ENCODE results near the gene CES5A.
"Not testable (repeated sequence)": the region's sequence is repeated elsewhere in the genome, so short reads cannot be mapped to it uniquely, and the experiment has no call there.

Gene CES5A

GRCh38 chr16:55872130-55872529, 3.0 kb downstream of the CES5A start:
- no peak overlapping the region for H3K4me3 ChIP-seq (ENCODE audit: low read depth, low read length)
- no peak for DNase-seq (ENCODE audit: low read depth)
- TF ChIP-seq POLR2A (IDR thresholded peaks at IDR 0.05; ENCODE audit: extremely low read depth, insufficient read length) (no peak), MAX (IDR thresholded peaks at IDR 0.05; ENCODE audit: low read depth, low read length) (no peak), MYC (IDR thresholded peaks at IDR 0.05; ENCODE audit: low read depth, low read length) (no peak), CTCF (IDR thresholded peaks at IDR 0.05; ENCODE audit: low read depth, low read length) (no peak)

- TF ChIP-seq CTCF (IDR thresholded peaks at IDR 0.05; ENCODE audit: low read depth, low read length) (no peak), MAX (IDR thresholded peaks at IDR 0.05; ENCODE audit: low read depth, low read length) (no peak), MYC (IDR thresholded peaks at IDR 0.05; ENCODE audit: low read depth, low read length) (no peak), POLR2A (IDR thresholded peaks at IDR 0.05; ENCODE audit: extremely low read depth, insufficient read length) (no peak)
- no peak for DNase-seq (ENCODE audit: low read depth)
- H3K4me3 ChIP-seq (ENCODE audit: low read depth, low read length) = no peak overlapping the region
Observed at GRCh38 chr16:55871411-55872038, 3.6 kb downstream of the CES5A start.

- DNase-seq (ENCODE audit: low read depth) = no peak
- TF ChIP-seq MYC (IDR thresholded peaks at IDR 0.05; ENCODE audit: low read depth, low read length) (no peak), POLR2A (IDR thresholded peaks at IDR 0.05; ENCODE audit: extremely low read depth, insufficient read length) (no peak), MAX (IDR thresholded peaks at IDR 0.05; ENCODE audit: low read depth, low read length) (no peak), CTCF (IDR thresholded peaks at IDR 0.05; ENCODE audit: low read depth, low read length) (no peak)
- no peak overlapping the region for H3K4me3 ChIP-seq (ENCODE audit: low read depth, low read length)
Observed at GRCh38 chr16:55868980-55869379, 6.2 kb downstream of the CES5A start.

GRCh38 chr16:55868137-55868536, 7.0 kb downstream of the CES5A start:
- TF ChIP-seq MAX (IDR thresholded peaks at IDR 0.05; ENCODE audit: low read depth, low read length) (no peak), MYC (IDR thresholded peaks at IDR 0.05; ENCODE audit: low read depth, low read length) (no peak), POLR2A (IDR thresholded peaks at IDR 0.05; ENCODE audit: extremely low read depth, insufficient read length) (no peak), CTCF (IDR thresholded peaks at IDR 0.05; ENCODE audit: low read depth, low read length) (no peak)
- no peak overlapping the region for H3K4me3 ChIP-seq (ENCODE audit: low read depth, low read length)

GRCh38 chr16:55861288-55861687, 13.9 kb downstream of the CES5A start:
- no peak for DNase-seq (ENCODE audit: low read depth)
- no peak overlapping the region for H3K4me3 ChIP-seq (ENCODE audit: low read depth, low read length)
- TF ChIP-seq MYC (IDR thresholded peaks at IDR 0.05; ENCODE audit: low read depth, low read length) (no peak), MAX (IDR thresholded peaks at IDR 0.05; ENCODE audit: low read depth, low read length) (no peak), POLR2A (IDR thresholded peaks at IDR 0.05; ENCODE audit: extremely low read depth, insufficient read length) (no peak), CTCF (IDR thresholded peaks at IDR 0.05; ENCODE audit: low read depth, low read length) (no peak)

More at GRCh38 chr16:55868137-55868536, 7.0 kb downstream of the CES5A start:
- DNase-seq (ENCODE audit: low read depth) = no peak

- not testable (repeated sequence) for DNase-seq (ENCODE audit: low read depth); H3K4me3 ChIP-seq (ENCODE audit: low read depth, low read length)
Observed at GRCh38 chr16:55857650-55858049, 17.5 kb downstream of the CES5A start.
